H1 (cell line): ENCODE results near the gene AGPAT2. TPM values are rescaled to one million over a fixed set of nuclear protein-coding genes. Genes with fewer than 3 reads are reported as not detected.

Experiments
- CBX5 ChIP-seq: fragments of 300-800, 300-1000 bp; sonication (generic); IDR thresholded peaks from 2 replicates; pipeline ENCODE4 v1.7.1; 2016; ENCODE audit warnings: antibody characterized with exemption, low read length, low read depth
- CHD7 ChIP-seq: fragments of 300-600 bp; sonication (generic); IDR thresholded peaks from 2 replicates; pipeline ENCODE4 v1.7.1; 2012; ENCODE audit warnings: low read length, moderate library complexity, mild to moderate bottlenecking, inconsistent platforms; ENCODE audit not compliant: insufficient replicate concordance
- JUND ChIP-seq: IDR thresholded peaks from 2 replicates; pipeline ENCODE4 v1.6.1; 2011; ENCODE audit warnings: mild to moderate bottlenecking, improper control_type of control experiment, low read length
- KDM5A ChIP-seq: fragments of 200-600 bp; IDR thresholded peaks from 2 replicates; pipeline ENCODE4 v1.7.1; 2012; ENCODE audit warnings: mild to moderate bottlenecking, low read length, inconsistent platforms, mixed read lengths
- RNF2 ChIP-seq: fragments of 200-900, 300-1000 bp; sonication (generic); IDR thresholded peaks from 2 replicates; pipeline ENCODE4 v1.7.1; 2016; ENCODE audit warnings: borderline replicate concordance, low read depth, mild to moderate bottlenecking, antibody characterized with exemption, low read length; ENCODE audit not compliant: poor library complexity, severe bottlenecking; ENCODE audit errors: missing control alignments
- SP2 ChIP-seq: IDR thresholded peaks from 2 replicates; pipeline ENCODE4 v1.6.1; 2012; ENCODE audit warnings: mild to moderate bottlenecking, low read length, inconsistent platforms
- ZNF274 ChIP-seq: IDR thresholded peaks from 2 replicates; pipeline ENCODE4 v1.7.0; 2012; ENCODE audit warnings: low read length, borderline replicate concordance; ENCODE audit errors: extremely low read depth
- polyA plus RNA-seq, 7 experiments: library from polyadenylated mRNA; depleted of rRNA in 3 of 7; stranded (reverse) in 5 of 7; unstranded in 2 of 7; fragments of >200 nt in 5 of 7; fragments of 200-250 nt in 2 of 7; gene quantifications; 1 replicate in 5 of 7; 2 replicates in 1 of 7; 4 replicates in 1 of 7; pipeline versions ENCODE4 v1.2.1 to v1.2.3, GENCODE V29; 2011 to 2013; ENCODE audit warnings: missing spikeins in 2 of 7, mixed read lengths in 2 of 7
- total RNA-seq: library from RNA; stranded (reverse); fragmentation: NEBNext Ultra II Directional; extraction: Animal tissue kit (Norgen Biotek cat#: 25700); gene quantifications from 2 replicates; pipeline ENCODE4 v1.2.1, GENCODE V29; 2021

Gene AGPAT2
- total and polyA plus RNA-seq, 2 of the 8 experiments (the other 6 are each of a cell fraction or from before 2014, with no cell fraction given): 31.6 to 37.6 TPM

GRCh38 chr9:136707849-136708517 lies 20.7 kb upstream of the AGPAT2 start (continued):
- TF ChIP-seq CHD7 (no peak), KDM5A (no peak), SP2 (no peak), ZNF274 (no peak), JUND (no peak), CBX5 (no peak), RNF2 (no peak)
- TF ChIP-seq, all 59 proteins: peak for 0
